ENCODE results near the gene ZNF2.

- TF ChIP-seq POLR2A (IDR thresholded peaks at IDR 0.05; ENCODE audit: insufficient read depth in 1 of 2, low read depth in 2 of 2, low read length in 2 of 2) (no peak), MIER2 (CRISPR knock-in tag; IDR thresholded peaks at IDR 0.05) (no peak), KDM1A (CRISPR knock-in tag; IDR thresholded peaks at IDR 0.05) (no peak), ZNF556 (CRISPR knock-in tag; IDR thresholded peaks at IDR 0.05; ENCODE audit: borderline replicate concordance) (no peak), E2F5 (CRISPR knock-in tag; conservative IDR thresholded peaks at IDR 0.05) (no peak)
These were observed 43.4 kb upstream of the ZNF2 start for GRCh38 chr2:95122197-95122551.

Measured in HepG2 (cell line).